ENCODE results near the gene OGFOD3. TPM values are rescaled to one million over a fixed set of nuclear protein-coding genes. Genes with fewer than 3 reads are reported as not detected.
A peak's percentile ranks its signal among the peaks of the same experiment; 100 is the strongest.

Gene OGFOD3
- total RNA-seq, 1 experiment from 2014 or later = 53.6 TPM

DNA sequence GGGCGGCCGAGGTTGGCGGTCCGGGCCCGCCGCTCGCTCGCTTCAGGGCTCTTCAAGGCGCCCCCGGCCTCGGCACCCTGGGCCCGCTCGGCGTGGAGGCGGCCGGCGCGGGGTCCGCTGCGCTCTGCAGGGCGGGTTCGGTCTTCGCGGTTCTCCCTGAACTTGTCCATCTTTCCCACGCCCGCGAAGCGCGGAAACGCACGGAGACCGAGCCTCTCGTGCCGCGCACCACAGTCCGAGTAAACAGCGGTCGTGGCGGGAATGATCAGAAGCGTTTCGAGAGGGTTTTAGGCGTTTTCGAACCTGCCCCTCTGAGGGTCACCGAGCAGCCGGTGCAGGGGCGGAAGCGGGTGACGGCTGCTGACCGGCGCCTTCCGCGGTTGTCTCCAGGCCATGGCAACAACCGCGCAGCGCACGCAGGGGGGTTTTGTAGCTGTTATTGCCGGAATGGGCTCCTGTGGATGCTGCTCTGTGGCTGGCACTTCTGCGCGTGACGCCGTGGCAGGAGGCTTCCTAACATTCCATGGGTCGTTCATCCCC is 40.6 kb upstream of the OGFOD3 start:
- ChIA-PET POLR2A (interaction anchor here (0.6 kb wide), 1 partner anchor 175 kb away, joined by 4 read pairs; no protein-coding TSS in a partner anchor), CTCF (no interaction called here), RAD21 (ENCODE audit: low non-redundant PET in 1 of 2, low total read pairs in 2 of 2, uncharacterized antibody in 2 of 2, unreplicated experiment in 2 of 2) (no interaction called here)
- intact Hi-C loops (cut with micrococcal nuclease) = loop anchor here (1.0 to 2.0 kb wide), 3 partner anchors 9 to 92 kb away; partner anchors contain the start of gene CYBC1
- ATAC-seq (peak; percentile 37; the same call in 1 of the 2 replicates), DNase-seq (ENCODE audit: low read depth, low spot score) (no peak)
- TF ChIP-seq ELF1 (IDR thresholded peaks at IDR 0.05; ENCODE audit: borderline replicate concordance, low read depth) (no peak), ZNF274 (IDR thresholded peaks at IDR 0.05; ENCODE audit: low read depth, low read length) (no peak)
- Histone ChIP-seq H3K4me3 (replicated peaks in 1 of 2; ENCODE audit: low read depth in 1 of 2, low read length in 2 of 2) (peak overlapping the region; percentile 76 to 96), H3K36me3 (ENCODE audit: control insufficient read depth in 1 of 2, insufficient read depth in 2 of 2, low read length in 2 of 2) (peaks cover 8 to 22% of the 10 kb centered on the region in 2 experiments; a peak in 3 of 4 replicates), H4K20me1 (ENCODE audit: insufficient read depth) (no peaks in the 10 kb centered on the region), H3K4me2 (ENCODE audit: low read length) (peak overlapping the region; percentile 76), H3K79me2 (ENCODE audit: insufficient read depth, low read length) (peaks cover 5% of the 10 kb centered on the region; the same call in 1 of the 2 replicates), H3K9me2 (ENCODE audit: insufficient read depth) (no peaks in the 10 kb centered on the region), H2AFZ (ENCODE audit: low read depth, low read length, poor library complexity, severe bottlenecking) (no peak overlapping the region), H3K27me3 (ENCODE audit: insufficient read depth, low read length) (no peaks in the 10 kb centered on the region), H3K27ac (ENCODE audit: low read depth, low read length) (peak overlapping the region; percentile 99), H3K9ac (ENCODE audit: low read length) (peak overlapping the region; percentile 86), H3K4me1 (ENCODE audit: control insufficient read depth in 1 of 2, insufficient read depth in 2 of 2, low read length in 2 of 2) (peaks cover 8 to 19% of the 10 kb centered on the region in 2 experiments; a peak in 3 of 4 replicates), H3K9me3 (ENCODE audit: control insufficient read depth in 1 of 2, insufficient read depth in 1 of 2, low read depth in 1 of 2, low read length in 2 of 2) (no peaks in the 10 kb centered on the region)
- no TSS peak for BruUV-seq (replicated peaks)

DNA sequence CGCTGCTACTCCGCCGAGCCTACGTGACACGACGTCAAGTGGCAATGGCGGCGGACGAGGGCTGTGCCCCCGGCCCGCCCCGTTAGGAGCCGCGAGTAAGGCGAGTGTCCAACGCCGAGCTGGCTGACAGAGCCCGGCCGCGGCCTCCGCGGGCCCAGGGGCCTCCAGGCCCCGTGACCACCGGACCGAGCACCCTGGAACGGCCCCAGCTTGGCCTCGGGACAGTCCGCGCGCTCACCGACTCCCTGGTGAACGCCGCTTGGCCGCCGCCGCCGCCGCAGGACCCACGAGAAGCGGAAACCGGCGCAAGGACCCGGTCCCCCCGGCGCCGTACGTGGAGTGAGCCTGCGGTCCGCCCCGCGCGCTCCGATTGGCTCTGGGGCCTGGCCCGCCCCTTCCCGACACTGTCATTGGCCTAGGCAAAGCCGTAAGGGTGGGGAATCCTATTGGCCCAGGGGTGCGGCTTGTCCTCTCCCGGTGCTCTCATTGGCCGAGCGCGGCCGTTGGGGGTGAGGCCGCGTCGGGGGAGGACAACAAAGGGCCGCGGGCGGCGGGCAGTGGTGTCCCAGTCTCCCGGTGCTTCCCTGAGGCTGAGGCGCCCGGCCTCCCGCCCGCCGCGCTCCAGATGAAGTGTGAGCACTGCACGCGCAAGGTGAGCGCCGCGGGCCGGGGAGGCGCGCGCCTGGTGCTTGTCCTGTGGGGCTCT is 39.9 kb upstream of the OGFOD3 start, which contains the start of gene NARF:
TSS of gene NARF (plus strand) at position 563 of the 706 bp plus-strand sequence. CDS start at position 626, 63 bp downstream.
- peak within 1 kb of the TSS; percentile 86 for H3K9ac ChIP-seq (ENCODE audit: low read length)
- no peaks in the 10 kb centered on the region for H3K9me3 ChIP-seq (ENCODE audit: control insufficient read depth in 1 of 2, insufficient read depth in 1 of 2, low read depth in 1 of 2, low read length in 2 of 2)
- no peak within 1 kb of the TSS for H2AFZ ChIP-seq (ENCODE audit: low read depth, low read length, poor library complexity, severe bottlenecking)
- H3K27me3 ChIP-seq (ENCODE audit: insufficient read depth, low read length) = no peaks in the 10 kb centered on the region
- peaks cover 8 to 19% of the 10 kb centered on the region in 2 experiments; a peak in 3 of 4 replicates for H3K4me1 ChIP-seq (ENCODE audit: control insufficient read depth in 1 of 2, insufficient read depth in 2 of 2, low read length in 2 of 2)
- peak; percentile 98 for ATAC-seq
- TF ChIP-seq EGR1 (IDR thresholded peaks at IDR 0.05; ENCODE audit: low read depth) (peak; percentile 69), EZH2phosphoT487 (IDR thresholded peaks at IDR 0.05; ENCODE audit: borderline replicate concordance) (no peak), YY1 (IDR thresholded peaks at IDR 0.05; ENCODE audit: extremely low read depth, insufficient replicate concordance, low read depth, low read length) (peak; percentile 98), SP1 (IDR thresholded peaks at IDR 0.05; ENCODE audit: low read depth) (peak; percentile 99), ZFX (IDR thresholded peaks at IDR 0.05) (peak; percentile 81; the same call in 1 of the 2 replicates), TCF7L2 (IDR thresholded peaks at IDR 0.05; ENCODE audit: borderline replicate concordance, extremely low read depth, insufficient read depth, insufficient read length) (peak; percentile 98), SRF (IDR thresholded peaks at IDR 0.05; ENCODE audit: low read depth) (no peak), POLR2A (IDR thresholded peaks at IDR 0.05; ENCODE audit: borderline replicate concordance, extremely low read depth, insufficient read depth, insufficient read length) (peak; percentile 58), POLR2AphosphoS5 (IDR thresholded peaks at IDR 0.05; ENCODE audit: low read depth, low read length) (peak; percentile 94), SIN3A (IDR thresholded peaks at IDR 0.05; ENCODE audit: low read depth) (peak; percentile 95)
- TF ChIP-seq, protein P1, sequence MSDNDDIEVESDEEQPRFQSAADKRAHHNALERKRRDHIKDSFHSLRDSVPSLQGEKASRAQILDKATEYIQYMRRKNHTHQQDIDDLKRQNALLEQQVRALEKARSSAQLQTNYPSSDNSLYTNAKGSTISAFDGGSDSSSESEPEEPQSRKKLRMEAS (IDR thresholded peaks at IDR 0.05) = peak; percentile 38
- CTCF ChIA-PET = no interaction called here
- H3K79me2 ChIP-seq (ENCODE audit: insufficient read depth, low read length) = peaks cover 5% of the 10 kb centered on the region; the same call in 1 of the 2 replicates
- intact Hi-C loops (cut with micrococcal nuclease) = loop anchor here (1.0 to 2.0 kb wide), 3 partner anchors 8 to 93 kb away; partner anchors contain the start of gene CYBC1
- no TSS peak for BruUV-seq (replicated peaks)
- DNase-seq (ENCODE audit: low read depth, low spot score) = peak; percentile 98
- H3K27ac ChIP-seq (ENCODE audit: low read depth, low read length) = peak within 1 kb of the TSS; percentile 99
- peak within 1 kb of the TSS; percentile 76 for H3K4me2 ChIP-seq (ENCODE audit: low read length)
- no peaks in the 10 kb centered on the region for H4K20me1 ChIP-seq (ENCODE audit: insufficient read depth)
- H3K9me2 ChIP-seq (ENCODE audit: insufficient read depth) = no peaks in the 10 kb centered on the region
- peak within 1 kb of the TSS; percentile 76 to 96 for H3K4me3 ChIP-seq (replicated peaks in 1 of 2; ENCODE audit: low read depth in 1 of 2, low read length in 2 of 2)
- H3K36me3 ChIP-seq (ENCODE audit: control insufficient read depth in 1 of 2, insufficient read depth in 2 of 2, low read length in 2 of 2) = peaks cover 8 to 17% of the 10 kb centered on the region in 2 experiments; a peak in 3 of 4 replicates
- POLR2A ChIA-PET = no interaction called here
- RAD21 ChIA-PET (ENCODE audit: low non-redundant PET in 1 of 2, low total read pairs in 2 of 2, uncharacterized antibody in 2 of 2, unreplicated experiment in 2 of 2) = no interaction called here

Measured in HCT116 (cell line).